ENCODE data around the gene TP53RK. TPM values are rescaled to one million over a fixed set of nuclear protein-coding genes. Genes with fewer than 3 reads are reported as not detected.

The TP53RK gene
- total RNA-seq, 1 experiment from 2014 or later = 21.5 TPM

GRCh38 chr20:46703435-46703834 lies 14.2 kb upstream of the TP53RK start:
- H3K18ac ChIP-seq (ENCODE audit: insufficient read length, low read depth, low read length) = no peak overlapping the region
- H2AFZ ChIP-seq (ENCODE audit: low read length) = no peak overlapping the region
- no peak overlapping the region for H4K5ac ChIP-seq (ENCODE audit: insufficient read length, low read depth, low read length)
- H3K9ac ChIP-seq (ENCODE audit: extremely low read depth, insufficient read length, low read length) = no peak overlapping the region
- H3K27me3 ChIP-seq (ENCODE audit: insufficient read depth, low read length) = no peaks in the 10 kb centered on the region
- Mint-ChIP-seq H3K9me3 (peaks cover 11 to 22% of the 10 kb centered on the region in 2 experiments), H3K36me3 (ENCODE audit: insufficient read depth in 1 of 3, low read depth in 3 of 3) (peaks cover 3 to 17% (median 4%) of the 10 kb centered on the region in 3 experiments; a peak in 6 of 7 replicates), H3K27ac (no peak overlapping the region), H3K4me1 (peaks cover 46 to 59% of the 10 kb centered on the region in 2 experiments), H3K27me3 (ENCODE audit: low read depth) (no peaks in the 10 kb centered on the region), H3K4me3 (no peak overlapping the region)
- no peak overlapping the region for H2BK120ac ChIP-seq (ENCODE audit: low read depth, low read length, poor library complexity, severe bottlenecking)
- no peak overlapping the region for H3K56ac ChIP-seq (ENCODE audit: insufficient read length, low read depth, low read length)
- peaks cover 6% of the 10 kb centered on the region for H3K9me3 ChIP-seq (ENCODE audit: control insufficient read depth, low read depth, low read length)
- H3K4me1 ChIP-seq (ENCODE audit: insufficient read depth, low read length) = no peaks in the 10 kb centered on the region; the same call in 1 of the 2 replicates
- no peak overlapping the region for H4K91ac ChIP-seq (ENCODE audit: insufficient read length, low read depth, low read length)
- H4K8ac ChIP-seq (replicated peaks; ENCODE audit: insufficient read length, low read depth, low read length) = no peak overlapping the region
- H3K4ac ChIP-seq (ENCODE audit: low read depth, low read length) = no peak overlapping the region
- DNase-seq = no peak
- H3K14ac ChIP-seq (ENCODE audit: insufficient read depth, low read length) = no peak overlapping the region
- H2AK5ac ChIP-seq (ENCODE audit: insufficient read length, low read length) = no peak overlapping the region
- no peak overlapping the region for H3K27ac ChIP-seq (ENCODE audit: insufficient read length, low read depth, low read length)
- H3K79me2 ChIP-seq (ENCODE audit: insufficient read depth, low read length) = no peaks in the 10 kb centered on the region
- no peak overlapping the region for H3K23ac ChIP-seq (ENCODE audit: insufficient read length, low read depth, low read length)
- no peak overlapping the region for H2BK20ac ChIP-seq (ENCODE audit: low read depth, low read length, poor library complexity, severe bottlenecking)
- H2BK12ac ChIP-seq (ENCODE audit: insufficient read length, low read depth, low read length) = no peak overlapping the region
- TF ChIP-seq CTCF (conservative IDR thresholded peaks at IDR 0.05) = no peak
- no peaks in the 10 kb centered on the region for H3K79me1 ChIP-seq (ENCODE audit: insufficient read depth, low read depth, low read length, poor library complexity, severe bottlenecking)
- no peak overlapping the region for H2BK5ac ChIP-seq (ENCODE audit: insufficient read length, low read length)
- no peak overlapping the region for H2BK15ac ChIP-seq (ENCODE audit: low read depth, low read length)
- WGBS (ENCODE audit: extremely low coverage, insufficient read length, low lambda C conversion rate) = no CpG with 5 or more reads among the region's 3 CpGs
- no peak overlapping the region for H3K4me2 ChIP-seq (ENCODE audit: insufficient read depth, insufficient read length, low read length)
- H4K20me1 ChIP-seq (ENCODE audit: control insufficient read depth, insufficient read depth, insufficient read length) = no peaks in the 10 kb centered on the region
- H3K23me2 ChIP-seq (ENCODE audit: insufficient read length, low read depth, low read length, poor library complexity, severe bottlenecking) = no peaks in the 10 kb centered on the region
- H3T11ph ChIP-seq (ENCODE audit: low read length) = no peak overlapping the region
